A549 (cell line): ENCODE results near the gene FGGY. TPM values are rescaled to one million over a fixed set of nuclear protein-coding genes. Genes with fewer than 3 reads are reported as not detected.

Experiments used
- ATAC-seq, 2 experiments: fragments of 200-7000 bp in 1 of 2; fragments of >200 bp in 1 of 2; cut with Nextera tagmentation in 1 of 2; cut with Tn5 transposase in 1 of 2; 3 replicates each; pipeline versions ENCODE4 v1.8.0 to v1.9.1; 2018 to 2020; ENCODE audit warnings: mild to moderate bottlenecking in 1 of 2, moderate library complexity in 1 of 2
- CTCF ChIA-PET: fragments of 300-600 bp; sonication (Branson Sonifier 250); formaldehyde crosslinking; extraction: SDS; loops from one replicate; lab custom pipeline; 2021; ENCODE audit warnings: antibody characterized with exemption, inconsistent platforms; lab: Yijun Ruan, JAX
- POLR2A ChIA-PET: fragments of 350-600 bp; formaldehyde crosslinking; extraction: SDS; loops from one replicate; lab custom pipeline; 2021; ENCODE audit warnings: antibody characterized with exemption, inconsistent platforms; lab: Yijun Ruan, JAX
- DNase-seq, 2 experiments: peaks; one replicate each; pipeline versions ENCODE4 v3.0.0 to v3.0.0-alpha.2; 2011 to 2016; ENCODE audit warnings: low read depth in 1 of 2, low spot score in 1 of 2
- FAIRE-seq: peaks from 2 replicates; lab custom pipeline; 2011; peaks lifted over from hg19 to GRCh38; lab: Jason Lieb, UNC
- H3K27ac ChIP-seq, 2 experiments: fragments of >200 bp; sonication (Bioruptor Twin); formaldehyde crosslinking; 3 replicates each; pipeline ENCODE4 v1.5.1; 2016 to 2017
- H3K4me1 ChIP-seq: fragments of >200 bp; sonication (Bioruptor Twin); formaldehyde crosslinking; 3 replicates; pipeline ENCODE4 v1.6.1; 2016
- H3K4me2 ChIP-seq: fragments of >200 bp; sonication (Bioruptor Twin); formaldehyde crosslinking; 3 replicates; pipeline ENCODE4 v1.6.1; 2016
- H3K4me3 ChIP-seq: fragments of >200 bp; sonication (Bioruptor Twin); formaldehyde crosslinking; 3 replicates; pipeline ENCODE4 v1.5.1; 2016
- H3K9me3 ChIP-seq: fragments of >200 bp; sonication (Bioruptor Twin); formaldehyde crosslinking; 3 replicates; pipeline ENCODE4 v1.6.1; 2016
- CEBPB ChIP-seq, 2 experiments: fragments of >200 bp in 1 of 2; sonication (Bioruptor Twin) in 1 of 2; formaldehyde crosslinking in 1 of 2; IDR thresholded peaks; 2 replicates each; pipeline ENCODE4 v1.6.1; 2012 to 2016
- CHD2 ChIP-seq: fragments of 150-350 bp; IDR thresholded peaks from 2 replicates; pipeline ENCODE4 v1.6.1; 2014; ENCODE audit warnings: low read length; ENCODE audit not compliant: partially characterized antibody
- EHF ChIP-seq: fragments of 250-450 bp; sonication (Bioruptor Pico); IDR thresholded peaks from 2 replicates; pipeline ENCODE4 v1.5.0; 2020; ENCODE audit warnings: mild to moderate bottlenecking
- EHMT2 ChIP-seq: fragments of 200-600 bp; sonication (generic); IDR thresholded peaks from 2 replicates; pipeline ENCODE4 v1.6.1; 2016; ENCODE audit warnings: antibody characterized with exemption, low read depth, mild to moderate bottlenecking, moderate library complexity
- ESRRA ChIP-seq: fragments of 150-350 bp; IDR thresholded peaks from 2 replicates; pipeline ENCODE4 v1.6.1; 2014; ENCODE audit warnings: mild to moderate bottlenecking, low read length, borderline replicate concordance
- FOSB ChIP-seq: fragments of 250-450 bp; sonication (Bioruptor Pico); IDR thresholded peaks from 2 replicates; pipeline ENCODE4 v1.5.0; 2020; ENCODE audit warnings: mild to moderate bottlenecking, moderate library complexity
- FOSL2 ChIP-seq, 2 experiments: fragments of 450-650 bp in 1 of 2; fragments of >200 bp in 1 of 2; sonication (Bioruptor Twin) in 1 of 2; formaldehyde crosslinking; IDR thresholded peaks; 2 replicates each; pipeline versions ENCODE4 v1.5.0 to v1.6.1; 2016 to 2020; ENCODE audit warnings: mild to moderate bottlenecking in 1 of 2, moderate library complexity in 1 of 2
- FOXS1 ChIP-seq: fragments of 250-450 bp; sonication (Bioruptor Pico); IDR thresholded peaks from 2 replicates; pipeline ENCODE4 v1.5.0; 2020; ENCODE audit warnings: mild to moderate bottlenecking, moderate library complexity
- GATA3 ChIP-seq: IDR thresholded peaks from 2 replicates; pipeline ENCODE4 v1.6.1; 2012; ENCODE audit warnings: borderline replicate concordance
- HOXA7 ChIP-seq: fragments of 250-450 bp; sonication (Bioruptor Pico); IDR thresholded peaks from 2 replicates; pipeline ENCODE4 v1.5.0; 2020; ENCODE audit warnings: mild to moderate bottlenecking, moderate library complexity
- JUNB ChIP-seq: fragments of >200 bp; sonication (Bioruptor Twin); formaldehyde crosslinking; IDR thresholded peaks from 2 replicates; pipeline ENCODE4 v1.6.1; 2016
- KDM5A ChIP-seq: fragments of 200-600 bp; sonication (generic); IDR thresholded peaks from 2 replicates; pipeline ENCODE4 v1.6.1; 2016; ENCODE audit warnings: antibody characterized with exemption, mild to moderate bottlenecking
- MAFK ChIP-seq: fragments of 450-650 bp; IDR thresholded peaks from 2 replicates; pipeline ENCODE4 v1.6.1; 2014; ENCODE audit not compliant: partially characterized antibody
- MAZ ChIP-seq: fragments of 150-350 bp; IDR thresholded peaks from 2 replicates; pipeline ENCODE4 v1.6.1; 2014; ENCODE audit warnings: antibody characterized with exemption, low read depth, low read length, borderline replicate concordance
- PHF8 ChIP-seq: fragments of 200-600 bp; sonication (generic); IDR thresholded peaks from 2 replicates; pipeline ENCODE4 v1.6.1; 2016; ENCODE audit warnings: low read depth, mild to moderate bottlenecking, antibody characterized with exemption, moderate library complexity, borderline replicate concordance
- POLR2A ChIP-seq: IDR thresholded peaks from 2 replicates; pipeline ENCODE4 v1.6.1; 2012; ENCODE audit warnings: mild to moderate bottlenecking, low read length
- RARB ChIP-seq: fragments of 250-450 bp; sonication (Bioruptor Pico); IDR thresholded peaks from 2 replicates; pipeline ENCODE4 v1.8.0; 2021; ENCODE audit warnings: mild to moderate bottlenecking, moderate library complexity
- SREBF2 ChIP-seq: fragments of 450-650 bp; IDR thresholded peaks from 2 replicates; pipeline ENCODE4 v1.6.1; 2014; ENCODE audit warnings: mild to moderate bottlenecking, moderate library complexity
- TFCP2L1 ChIP-seq: fragments of 250-450 bp; sonication (Bioruptor Pico); IDR thresholded peaks from 2 replicates; pipeline ENCODE4 v1.5.0; 2021; ENCODE audit warnings: mild to moderate bottlenecking
- TP53 ChIP-seq: fragments of 250-450 bp; sonication (Bioruptor Pico); IDR thresholded peaks from 2 replicates; pipeline ENCODE4 v1.5.0; 2021; ENCODE audit warnings: mild to moderate bottlenecking, moderate library complexity
- ZNF302 ChIP-seq: fragments of 250-450 bp; sonication (Bioruptor Pico); IDR thresholded peaks from 2 replicates; pipeline ENCODE4 v1.9.0; 2021; ENCODE audit warnings: inconsistent platforms, mild to moderate bottlenecking, moderate library complexity
- WGBS: methylation state at CpG from one replicate; pipeline ENCODE4 v1.1.6; 2017; ENCODE audit errors: missing lambda C conversion rate; 5-methylcytosine and 5-hydroxymethylcytosine counted together
- polyA plus RNA-seq, 4 experiments: library from polyadenylated mRNA; depleted of rRNA in 3 of 4; stranded (reverse); fragments of >200 nt; fragmentation: RNase III in 1 of 4; extraction: RNeasy Plus Mini Kit Qiagen cat#74134 plus additional on column Dnase treatment in 1 of 4; gene quantifications; 2 replicates in 3 of 4; 3 replicates in 1 of 4; pipeline ENCODE4 v1.2.3, GENCODE V29; 2011 to 2017
- TF ChIP-seq, protein P1 (sequence below): fragments of 250-450 bp; sonication (Bioruptor Pico); IDR thresholded peaks from 2 replicates; pipeline ENCODE4 v1.5.0; 2021; ENCODE audit warnings: mild to moderate bottlenecking, moderate library complexity, borderline replicate concordance
- TF ChIP-seq, protein P2 (sequence below): fragments of 250-450 bp; sonication (Bioruptor Pico); IDR thresholded peaks from 2 replicates; pipeline ENCODE4 v1.5.0; 2020; ENCODE audit warnings: low read depth, mild to moderate bottlenecking, moderate library complexity
- TF ChIP-seq, protein P3 (sequence below): fragments of 450-650 bp; IDR thresholded peaks from 2 replicates; pipeline ENCODE4 v1.6.1; 2014; ENCODE audit warnings: antibody characterized with exemption
- TF ChIP-seq, protein P4 (sequence below): fragments of >200 bp; sonication (Bioruptor Twin); formaldehyde crosslinking; IDR thresholded peaks from 2 replicates; pipeline ENCODE4 v1.6.1; 2016
- TF ChIP-seq, protein P5 (sequence below): fragments of 150-350 bp; IDR thresholded peaks from 2 replicates; pipeline ENCODE4 v1.6.1; 2014; ENCODE audit warnings: low read depth, mild to moderate bottlenecking, low read length

Gene FGGY
- polyA plus RNA-seq, 2 of the 4 experiments (the other 2 are of a cell fraction): 2.9 to 4.8 TPM

DNA sequence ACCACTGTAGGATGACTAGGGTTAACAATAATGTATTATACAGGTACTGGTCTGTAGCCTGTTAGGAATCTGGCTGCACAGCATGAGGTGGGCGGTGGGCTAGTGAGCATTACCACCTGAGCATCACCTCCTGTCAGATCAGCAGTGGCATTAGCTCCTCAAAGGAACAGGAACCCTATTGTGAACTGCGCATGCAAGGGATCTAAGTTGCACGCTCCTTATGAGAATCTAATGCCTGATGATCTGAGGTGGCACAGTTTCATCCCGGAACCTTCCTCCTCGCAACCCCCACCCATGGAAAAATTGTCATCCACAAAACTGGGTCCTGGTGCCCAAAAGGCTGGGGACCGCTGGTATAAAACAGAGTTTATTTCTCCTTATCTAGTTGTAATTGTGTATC, 147.6 kb downstream of the FGGY start (continued):
- TF ChIP-seq EHF (no peak), CHD2 (no peak), FOSL2 (IDR thresholded peaks at IDR 0.05) (no peak), FOSL2 (CRISPR knock-in tag; IDR thresholded peaks at IDR 0.05) (no peak), HOXA7 (no peak), POLR2A (no peak), SREBF2 (no peak), KDM5A (no peak), GATA3 (no peak), CEBPB (IDR thresholded peaks at IDR 0.05) (no peak)
- TF ChIP-seq, protein P1, sequence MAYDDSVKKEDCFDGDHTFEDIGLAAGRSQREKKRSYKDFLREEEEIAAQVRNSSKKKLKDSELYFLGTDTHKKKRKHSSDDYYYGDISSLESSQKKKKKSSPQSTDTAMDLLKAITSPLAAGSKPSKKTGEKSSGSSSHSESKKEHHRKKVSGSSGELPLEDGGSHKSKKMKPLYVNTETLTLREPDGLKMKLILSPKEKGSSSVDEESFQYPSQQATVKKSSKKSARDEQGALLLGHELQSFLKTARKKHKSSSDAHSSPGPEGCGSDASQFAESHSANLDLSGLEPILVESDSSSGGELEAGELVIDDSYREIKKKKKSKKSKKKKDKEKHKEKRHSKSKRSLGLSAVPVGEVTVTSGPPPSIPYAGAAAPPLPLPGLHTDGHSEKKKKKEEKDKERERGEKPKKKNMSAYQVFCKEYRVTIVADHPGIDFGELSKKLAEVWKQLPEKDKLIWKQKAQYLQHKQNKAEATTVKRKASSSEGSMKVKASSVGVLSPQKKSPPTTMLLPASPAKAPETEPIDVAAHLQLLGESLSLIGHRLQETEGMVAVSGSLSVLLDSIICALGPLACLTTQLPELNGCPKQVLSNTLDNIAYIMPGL (CRISPR knock-in tag): no peak
- TF ChIP-seq, protein P2, sequence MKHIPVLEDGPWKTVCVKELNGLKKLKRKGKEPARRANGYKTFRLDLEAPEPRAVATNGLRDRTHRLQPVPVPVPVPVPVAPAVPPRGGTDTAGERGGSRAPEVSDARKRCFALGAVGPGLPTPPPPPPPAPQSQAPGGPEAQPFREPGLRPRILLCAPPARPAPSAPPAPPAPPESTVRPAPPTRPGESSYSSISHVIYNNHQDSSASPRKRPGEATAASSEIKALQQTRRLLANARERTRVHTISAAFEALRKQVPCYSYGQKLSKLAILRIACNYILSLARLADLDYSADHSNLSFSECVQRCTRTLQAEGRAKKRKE (CRISPR knock-in tag): no peak
- TF ChIP-seq, protein P3, sequence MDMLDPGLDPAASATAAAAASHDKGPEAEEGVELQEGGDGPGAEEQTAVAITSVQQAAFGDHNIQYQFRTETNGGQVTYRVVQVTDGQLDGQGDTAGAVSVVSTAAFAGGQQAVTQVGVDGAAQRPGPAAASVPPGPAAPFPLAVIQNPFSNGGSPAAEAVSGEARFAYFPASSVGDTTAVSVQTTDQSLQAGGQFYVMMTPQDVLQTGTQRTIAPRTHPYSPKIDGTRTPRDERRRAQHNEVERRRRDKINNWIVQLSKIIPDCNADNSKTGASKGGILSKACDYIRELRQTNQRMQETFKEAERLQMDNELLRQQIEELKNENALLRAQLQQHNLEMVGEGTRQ: no peak

DNA sequence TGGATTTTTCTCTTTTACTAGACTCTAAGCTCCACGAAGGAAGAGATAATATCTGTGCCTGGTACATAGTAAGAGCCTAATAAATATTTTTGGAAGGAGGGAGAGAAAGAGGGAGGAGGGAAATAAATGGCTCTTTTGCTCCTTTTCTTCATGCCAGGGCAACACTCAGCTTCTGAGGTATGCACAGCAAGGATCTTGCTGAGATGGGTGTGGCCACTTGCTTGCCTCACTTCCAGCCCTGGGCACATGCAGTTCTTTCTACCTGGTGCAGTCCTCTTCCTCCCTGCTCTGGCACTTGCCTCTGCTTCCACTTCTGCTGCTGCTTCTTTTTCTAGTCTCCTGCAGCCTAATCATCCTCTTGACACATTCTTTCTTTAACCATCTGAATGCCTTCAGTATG, 148.1 kb downstream of the FGGY start:
- no peak for TF ChIP-seq SREBF2
- no peak for TF ChIP-seq MAFK
- no peak for TF ChIP-seq POLR2A
- TF ChIP-seq, protein P4, sequence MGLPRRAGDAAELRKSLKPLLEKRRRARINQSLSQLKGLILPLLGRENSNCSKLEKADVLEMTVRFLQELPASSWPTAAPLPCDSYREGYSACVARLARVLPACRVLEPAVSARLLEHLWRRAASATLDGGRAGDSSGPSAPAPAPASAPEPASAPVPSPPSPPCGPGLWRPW: no peak
- TF ChIP-seq HOXA7: no peak
- no peak for TF ChIP-seq TFCP2L1 (CRISPR knock-in tag)
- no peak for TF ChIP-seq RARB (CRISPR knock-in tag)
- TF ChIP-seq EHF: no peak
- TF ChIP-seq FOXS1 (CRISPR knock-in tag): no peak
- no peak for TF ChIP-seq PHF8
- TF ChIP-seq MAZ: no peak
- POLR2A ChIA-PET: no interaction called here
- no peak for ATAC-seq
- H3K27ac ChIP-seq: peak overlapping the region in 1 of 2 experiments; percentile 41; a peak in 1 of 6 replicates
- 60% methylated on average over 1 of the region's 1 CpG for WGBS
- CTCF ChIA-PET: no interaction called here
- H3K4me1 ChIP-seq: peaks cover 7% of the 10 kb centered on the region; the same call in 2 of the 3 replicates
- H3K4me2 ChIP-seq: no peak overlapping the region
- H3K4me3 ChIP-seq: no peak overlapping the region
- DNase-seq: peak in 1 of 2 experiments; percentile 4
- no peak for FAIRE-seq
- no peaks in the 10 kb centered on the region for H3K9me3 ChIP-seq

DNA sequence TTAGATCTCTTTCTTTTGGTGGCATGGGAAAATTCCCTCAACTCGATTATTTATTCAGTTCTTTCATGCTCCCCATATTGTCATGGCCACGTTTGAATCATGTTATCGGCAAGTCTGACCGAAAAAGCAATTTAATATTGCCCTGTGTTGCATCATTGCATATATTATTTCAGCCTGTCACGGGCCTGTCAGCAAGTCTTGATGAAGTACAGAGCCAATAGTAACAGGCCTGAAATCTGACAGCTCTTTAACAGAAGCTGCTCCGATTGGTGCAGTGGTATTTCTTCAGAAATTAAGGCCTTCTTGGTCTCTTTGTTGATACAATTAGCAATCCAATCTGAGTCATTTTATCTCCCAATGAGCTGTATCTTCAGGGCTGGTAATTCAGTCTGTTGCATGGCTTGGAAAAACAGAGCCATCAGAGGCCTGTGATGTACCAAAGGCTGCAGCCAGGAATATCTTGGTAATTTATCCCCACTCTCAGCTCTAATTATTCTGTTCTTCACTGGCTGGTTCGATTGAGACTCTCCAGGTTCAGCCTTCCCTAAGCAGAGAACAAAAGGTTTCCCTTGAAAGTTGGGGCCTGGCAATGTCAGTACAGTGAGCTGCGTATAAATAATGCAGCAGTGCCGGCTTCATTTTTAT, 149.5 kb downstream of the FGGY start:
- 78% methylated on average over 9 of the region's 9 CpGs for WGBS
- ATAC-seq: no peak
- H3K9me3 ChIP-seq: no peaks in the 10 kb centered on the region
- TF ChIP-seq ESRRA (no peak), EHMT2 (no peak), CEBPB (IDR thresholded peaks at IDR 0.05) (no peak), FOSB (CRISPR knock-in tag) (no peak), SREBF2 (no peak), ZNF302 (CRISPR knock-in tag) (no peak), KDM5A (no peak), HOXA7 (no peak), JUNB (no peak), TP53 (CRISPR knock-in tag) (no peak)
- TF ChIP-seq, protein P5, sequence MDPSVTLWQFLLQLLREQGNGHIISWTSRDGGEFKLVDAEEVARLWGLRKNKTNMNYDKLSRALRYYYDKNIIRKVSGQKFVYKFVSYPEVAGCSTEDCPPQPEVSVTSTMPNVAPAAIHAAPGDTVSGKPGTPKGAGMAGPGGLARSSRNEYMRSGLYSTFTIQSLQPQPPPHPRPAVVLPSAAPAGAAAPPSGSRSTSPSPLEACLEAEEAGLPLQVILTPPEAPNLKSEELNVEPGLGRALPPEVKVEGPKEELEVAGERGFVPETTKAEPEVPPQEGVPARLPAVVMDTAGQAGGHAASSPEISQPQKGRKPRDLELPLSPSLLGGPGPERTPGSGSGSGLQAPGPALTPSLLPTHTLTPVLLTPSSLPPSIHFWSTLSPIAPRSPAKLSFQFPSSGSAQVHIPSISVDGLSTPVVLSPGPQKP: no peak
- TF ChIP-seq, all 56 proteins: peak for 0
- H3K4me3 ChIP-seq: no peak overlapping the region
- no peak overlapping the region for H3K4me2 ChIP-seq
- DNase-seq: no peak
- ChIA-PET POLR2A (no interaction called here), CTCF (interaction anchor here (0.6 kb wide), 1 partner anchor 266 kb away, joined by 3 read pairs; no protein-coding TSS in a partner anchor)
- H3K4me1 ChIP-seq: peaks cover 7% of the 10 kb centered on the region; the same call in 2 of the 3 replicates
- no peak overlapping the region; a peak in 2 of 6 replicates for H3K27ac ChIP-seq
- no peak for FAIRE-seq
